Fibroblast of peridontal ligament (primary cell): Measurements from ENCODE around the gene FGD5.
"Not testable (repeated sequence)": the region's sequence is repeated elsewhere in the genome, so short reads cannot be mapped to it uniquely, and the experiment has no call there.

Experiments used
- DNase-seq: peaks from one replicate; pipeline ENCODE4 v3.0.0-alpha.2; 2010; ENCODE audit errors: extremely low read depth

The FGD5 gene

GRCh38 chr3:14877469-14877868, 58.7 kb downstream of the FGD5 start:
- no peak for DNase-seq

GRCh38 chr3:14879211-14879874, 60.6 kb downstream of the FGD5 start:
- no peak for DNase-seq

GRCh38 chr3:14880447-14881106, 61.8 kb downstream of the FGD5 start:
- DNase-seq, result no peak

- no peak for DNase-seq
These were observed 64.5 kb downstream of the FGD5 start for GRCh38 chr3:14883226-14883625.

- DNase-seq, result no peak
These were observed 65.9 kb downstream of the FGD5 start for GRCh38 chr3:14884665-14885064.

DNA sequence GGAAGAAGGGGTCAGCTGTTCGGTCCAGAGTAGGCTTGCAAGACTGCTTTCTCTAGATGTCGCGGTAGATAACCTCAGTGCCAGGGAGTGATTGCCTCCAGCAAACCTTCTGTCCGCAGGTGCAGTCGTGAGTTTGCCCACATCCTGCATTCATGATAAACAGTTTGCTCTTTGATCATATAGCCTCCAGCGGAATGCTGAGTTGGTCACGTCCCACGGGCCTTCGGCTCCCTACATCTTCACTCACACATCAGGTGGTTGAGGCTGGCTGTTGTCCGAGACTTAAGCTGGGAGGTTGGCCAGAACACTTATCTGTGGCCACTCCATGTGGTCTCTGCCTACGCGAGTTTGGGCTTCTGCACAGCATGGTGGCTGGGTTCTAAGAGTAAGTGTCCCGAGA, 66.5 kb downstream of the FGD5 start:
- DNase-seq, result no peak

DNA sequence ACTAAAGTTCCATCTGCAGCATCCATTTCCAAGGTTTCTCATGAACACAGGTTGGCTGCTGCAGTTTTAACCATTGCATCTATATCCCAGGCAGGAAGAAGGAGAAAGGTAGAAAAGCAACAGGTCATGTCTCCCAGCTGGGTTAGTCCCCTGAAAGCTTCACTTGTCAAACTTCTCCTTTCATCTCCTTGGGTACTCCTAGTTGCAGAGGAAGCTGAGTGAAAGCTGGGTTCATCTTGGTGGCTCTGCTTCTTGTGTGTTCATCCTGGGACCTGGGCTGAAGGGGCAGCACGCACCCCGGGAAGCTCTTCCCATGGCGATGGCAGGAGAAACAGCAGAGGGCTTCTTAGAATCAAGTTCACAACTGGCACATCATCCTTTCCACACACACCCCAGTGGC, 67.3 kb downstream of the FGD5 start:
- DNase-seq, result no peak

DNA sequence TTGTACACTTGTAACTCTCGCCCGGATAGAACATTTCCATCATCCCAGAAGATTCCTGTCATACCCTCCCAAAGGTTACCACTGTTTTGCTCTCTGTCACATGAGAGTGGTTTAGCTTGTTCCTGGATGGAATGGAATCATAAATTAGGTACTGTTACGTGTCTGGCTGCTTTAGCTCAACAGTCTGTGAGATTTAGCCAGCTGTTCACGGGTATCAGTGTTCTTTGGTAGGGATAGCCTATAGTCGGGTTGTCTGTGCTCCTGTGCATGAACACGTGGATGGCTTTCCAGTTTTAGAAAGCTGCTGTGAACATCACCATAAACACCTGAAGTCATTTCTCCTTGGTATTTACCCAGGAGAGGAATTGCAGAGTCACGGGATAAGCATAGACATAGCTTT, 70.4 kb downstream of the FGD5 start:
- DNase-seq, result no peak

GRCh38 chr3:14889943-14890342, 71.2 kb downstream of the FGD5 start:
- no peak for DNase-seq

- no peak for DNase-seq
These were observed 71.7 kb downstream of the FGD5 start for GRCh38 chr3:14890476-14890875.

DNA sequence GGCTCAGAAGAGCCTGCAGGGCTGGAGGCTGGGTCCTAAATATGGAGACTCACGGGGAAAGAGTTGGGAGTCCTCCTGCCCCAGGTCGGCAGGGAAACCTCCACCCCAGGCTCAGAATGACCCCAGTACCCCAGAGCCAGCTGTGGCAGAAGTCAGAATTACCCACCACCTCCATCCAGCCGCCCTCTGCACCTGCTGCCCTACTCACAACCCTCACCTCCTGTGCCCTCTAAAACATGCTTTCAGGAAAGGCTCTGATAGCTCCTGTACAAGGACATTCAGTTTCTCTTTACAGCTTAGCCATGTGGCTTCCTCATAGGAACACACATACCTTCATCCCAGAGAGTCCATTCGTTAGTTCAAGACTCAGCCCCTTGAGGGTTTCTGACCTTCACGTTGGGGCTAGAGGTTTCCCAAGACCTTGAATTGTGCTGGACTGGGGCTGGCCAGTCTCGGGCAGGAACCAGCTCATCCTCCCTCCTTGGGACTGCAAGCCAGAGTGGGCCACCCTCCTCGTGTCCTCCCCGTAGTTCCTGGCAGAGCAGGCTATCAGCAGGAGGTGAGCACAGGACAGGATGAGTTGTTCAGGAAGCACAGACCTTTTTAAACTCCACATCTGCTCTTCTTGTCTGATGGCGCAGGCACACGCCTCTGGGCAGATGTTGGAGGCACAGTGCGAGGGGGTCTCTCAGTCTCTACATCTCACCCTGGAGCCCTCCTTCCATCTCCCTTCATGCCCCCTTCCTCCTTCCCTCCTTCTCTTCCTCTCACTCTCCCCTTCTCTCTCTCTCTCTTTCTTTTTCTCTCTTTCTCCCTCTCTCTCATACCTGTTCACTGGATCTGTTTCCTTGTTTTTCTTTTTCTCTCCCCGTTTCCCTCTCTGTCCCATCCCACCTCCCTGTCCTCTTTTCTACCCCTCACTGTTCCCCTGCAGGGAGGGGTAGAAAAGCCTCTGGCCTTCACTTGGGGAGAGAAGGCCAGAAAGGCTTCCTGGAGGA, 72.7 kb downstream of the FGD5 start:
- no peak for DNase-seq

- DNase-seq, result no peak
These were observed 73.5 kb downstream of the FGD5 start for GRCh38 chr3:14892226-14892625.

DNA sequence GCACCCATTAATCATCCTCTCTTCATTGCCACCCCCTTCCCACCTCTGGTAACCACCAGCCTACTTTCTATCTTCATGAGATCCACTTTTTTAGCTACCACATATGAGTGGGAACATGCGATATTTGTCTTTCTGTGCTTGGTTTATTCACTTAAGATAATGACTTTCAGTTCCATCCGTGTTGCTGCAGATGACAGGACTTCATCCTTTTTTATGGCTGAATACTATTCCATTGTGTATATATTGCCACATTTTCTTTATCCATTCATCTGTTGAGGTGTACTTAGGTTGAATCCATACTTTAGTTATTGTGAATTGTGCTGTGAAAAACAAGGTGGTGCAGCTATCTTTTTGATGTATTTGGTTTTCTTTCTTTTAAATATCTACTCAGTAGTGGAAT, 75.3 kb downstream of the FGD5 start:
- DNase-seq, result no peak

- DNase-seq, result no peak
These were observed 78.5 kb downstream of the FGD5 start for GRCh38 chr3:14897266-14897665.

DNA sequence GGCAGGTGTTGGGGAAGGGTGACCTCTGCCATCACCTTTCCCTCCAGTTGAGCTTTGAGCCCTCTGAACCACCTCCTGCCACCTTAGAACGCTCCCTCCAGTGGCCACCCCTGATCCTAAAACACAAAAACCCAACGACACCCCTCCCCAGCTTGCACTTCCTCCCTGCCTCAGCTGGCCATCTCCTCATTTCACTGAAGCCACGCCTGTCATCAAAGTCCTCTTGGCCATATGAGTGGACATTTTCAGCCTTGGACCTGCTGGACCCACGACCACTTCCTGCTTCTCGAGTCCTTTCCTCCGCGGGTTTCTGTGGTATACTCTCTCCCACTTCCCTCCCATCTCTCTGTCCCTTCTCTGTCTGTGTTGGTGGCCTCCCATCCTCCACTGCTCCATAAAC, 80.2 kb downstream of the FGD5 start:
- no peak for DNase-seq

DNA sequence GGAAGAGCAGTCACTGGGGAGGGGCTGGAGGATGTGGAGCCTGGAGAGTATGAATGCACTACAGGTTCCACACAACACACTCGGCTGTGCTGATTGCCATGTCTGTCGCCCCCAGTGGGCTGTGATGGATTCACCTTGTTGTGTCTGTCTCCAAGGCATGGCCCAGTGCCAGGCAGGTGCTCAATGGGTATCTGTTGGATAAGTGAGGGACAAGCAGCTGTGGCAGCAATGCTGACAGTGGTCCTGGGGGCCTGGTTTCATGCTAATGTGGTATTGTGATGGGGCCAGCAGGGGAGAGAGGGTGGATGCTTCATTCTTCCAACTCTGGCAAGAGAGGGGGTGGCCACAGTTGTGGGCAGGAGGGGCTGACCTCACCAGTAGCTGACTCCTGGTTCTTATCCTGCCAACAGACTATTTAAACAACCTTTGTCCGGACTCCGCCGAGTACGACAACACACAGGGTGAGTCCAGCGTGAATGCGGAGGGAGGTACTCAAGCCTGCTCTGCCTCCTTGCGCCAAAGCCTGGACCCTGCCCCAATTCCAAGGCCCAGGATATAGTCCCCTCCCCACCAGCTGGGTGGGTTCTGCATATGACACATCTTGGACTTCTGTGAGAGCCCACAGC, 81.3 kb downstream of the FGD5 start:
- no peak for DNase-seq

DNA sequence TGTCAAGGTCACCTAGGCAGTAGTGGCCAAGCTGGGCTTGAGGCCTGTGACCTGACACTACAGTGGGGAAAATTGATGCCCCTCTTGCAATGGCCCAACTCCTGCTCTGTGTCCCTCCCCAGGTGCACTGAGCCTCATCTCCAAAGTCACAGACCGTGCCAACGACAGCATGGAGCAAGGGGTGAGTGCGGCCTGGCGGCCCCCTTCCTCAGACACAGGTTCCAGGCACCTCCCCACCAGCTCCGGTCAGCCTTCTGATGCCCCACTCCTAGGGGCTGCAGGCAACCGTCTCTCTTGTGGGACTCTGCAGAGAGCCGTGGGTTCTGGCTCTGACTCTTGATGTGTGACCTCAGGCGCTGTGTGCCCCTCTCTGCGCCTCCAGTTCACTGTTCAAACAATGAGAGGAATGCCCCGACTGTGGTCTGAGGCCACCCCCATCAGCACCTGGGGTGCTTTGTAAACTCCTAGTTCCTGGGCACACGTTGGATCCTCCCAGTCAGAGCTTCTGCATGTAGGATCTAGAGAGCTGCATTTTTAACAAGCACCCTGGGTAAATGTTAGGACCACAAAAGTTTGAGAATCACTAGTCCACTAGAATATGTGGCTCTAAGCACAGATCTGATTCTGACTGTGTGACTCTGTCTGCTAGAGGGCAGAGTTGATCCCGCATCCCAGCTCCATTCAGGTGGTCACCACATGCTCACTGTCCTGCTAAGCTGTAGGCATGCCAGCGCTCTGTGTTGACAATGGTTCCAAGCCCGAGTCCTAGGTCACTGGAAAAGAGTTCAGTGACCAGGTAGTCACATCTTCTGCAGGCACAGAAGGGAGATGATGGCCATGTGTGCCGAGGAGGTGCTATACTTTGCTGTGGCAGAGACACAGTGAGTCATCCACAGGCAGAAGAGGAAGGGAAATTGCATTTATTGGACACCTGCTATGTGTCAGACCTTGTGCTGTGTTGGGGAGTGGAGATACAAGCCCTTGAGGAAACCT, 82.4 kb downstream of the FGD5 start:
- DNase-seq, result no peak

DNA sequence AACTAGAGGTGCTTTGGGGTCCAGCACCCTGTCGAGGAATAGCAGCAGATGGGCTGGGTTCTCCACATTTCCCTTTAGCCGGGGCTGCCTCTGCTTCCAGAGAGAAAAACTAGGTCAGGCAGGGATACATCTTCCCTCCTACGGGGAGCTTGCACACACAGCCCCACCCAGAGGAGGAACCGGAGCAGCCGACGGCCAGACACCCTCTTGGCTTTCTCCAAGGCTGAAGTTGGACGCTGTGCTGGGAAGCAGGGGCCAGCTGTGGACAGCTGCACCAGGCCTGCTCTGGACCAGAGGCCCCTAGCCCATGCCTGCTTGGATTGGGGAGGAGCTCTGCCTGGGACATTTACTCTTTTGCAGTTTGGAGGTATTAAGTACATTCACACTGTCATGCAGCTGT, 84.0 kb downstream of the FGD5 start:
- no peak for DNase-seq

DNA sequence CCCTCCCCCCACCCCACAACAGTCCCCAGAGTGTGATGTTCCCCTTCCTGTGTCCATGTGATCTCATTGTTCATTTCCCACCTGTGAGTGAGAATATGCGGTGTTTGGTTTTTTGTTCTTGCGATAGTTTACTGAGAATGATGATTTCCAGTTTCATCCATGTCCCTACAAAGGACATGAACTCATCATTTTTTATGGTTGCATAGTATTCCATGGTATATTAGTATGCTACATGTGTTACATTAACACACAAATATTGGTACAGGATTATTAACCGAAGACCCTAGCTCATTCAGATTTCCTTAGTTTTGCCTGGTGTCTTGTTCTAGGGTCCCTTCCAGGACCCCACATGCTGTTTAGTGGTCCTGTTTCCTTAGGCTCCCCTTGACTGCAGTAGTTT, 84.7 kb downstream of the FGD5 start:
- DNase-seq, result not testable (repeated sequence)

- DNase-seq, result no peak
These were observed 86.4 kb downstream of the FGD5 start for GRCh38 chr3:14905055-14905657.
